Keratinocyte (primary cell): ENCODE results near the gene FOLR1. TPM values are rescaled to one million over a fixed set of nuclear protein-coding genes. Genes with fewer than 3 reads are reported as not detected.

Experiments used
- DNase-seq: peaks from one replicate; pipeline ENCODE4 v3.0.0-alpha.2; 2011; ENCODE audit warnings: low read depth, missing footprints, low spot score
- FAIRE-seq: peaks from 2 replicates; lab custom pipeline; 2011; peaks lifted over from hg19 to GRCh38; lab: Jason Lieb, UNC
- H2AFZ ChIP-seq: 2 replicates; pipeline ENCODE4 v1.6.0; 2012; ENCODE audit warnings: low read length, control low read depth, inconsistent platforms; ENCODE audit not compliant: control insufficient read depth
- H3K27ac ChIP-seq: 2 replicates; pipeline ENCODE4 v1.5.1; 2011; ENCODE audit warnings: low read length; ENCODE audit not compliant: control insufficient read depth, insufficient read depth
- H3K27me3 ChIP-seq: 3 replicates; pipeline ENCODE4 v1.6.0; 2011; ENCODE audit warnings: low read length; ENCODE audit not compliant: control insufficient read depth, insufficient read depth; ENCODE audit errors: extremely low read depth
- H3K36me3 ChIP-seq, 2 experiments: 2 replicates in 1 of 2; 3 replicates in 1 of 2; pipeline ENCODE4 v1.5.1; 2011; ENCODE audit warnings: low read length in 2 of 2, mild to moderate bottlenecking in 1 of 2; ENCODE audit not compliant: control insufficient read depth in 2 of 2, insufficient read depth in 2 of 2; ENCODE audit errors: extremely low read depth in 1 of 2
- H3K4me1 ChIP-seq: 3 replicates; pipeline ENCODE4 v1.5.1; 2011; ENCODE audit warnings: low read length; ENCODE audit not compliant: control insufficient read depth, insufficient read depth; ENCODE audit errors: extremely low read depth
- H3K4me2 ChIP-seq: 3 replicates; pipeline ENCODE4 v1.6.0; 2011; ENCODE audit warnings: low read depth, low read length; ENCODE audit not compliant: control insufficient read depth, insufficient read depth; ENCODE audit errors: extremely low read depth
- H3K4me3 ChIP-seq, 3 experiments: fragments of 200-600 bp in 1 of 3; sonication (generic) in 1 of 3; 2 replicates in 2 of 3; 3 replicates in 1 of 3; pipeline ENCODE4 v1.5.1; 2011 to 2016; ENCODE audit warnings: low read length in 3 of 3, mild to moderate bottlenecking in 3 of 3, control low read depth in 2 of 3, inconsistent platforms in 1 of 3, low read depth in 1 of 3, mixed read lengths in 1 of 3, mixed run types in 1 of 3, moderate library complexity in 1 of 3; ENCODE audit not compliant: control insufficient read depth in 2 of 3, insufficient read depth in 2 of 3; ENCODE audit errors: extremely low read depth in 1 of 3
- H3K79me2 ChIP-seq: 2 replicates; pipeline ENCODE4 v1.6.0; 2012; ENCODE audit warnings: low read length; ENCODE audit not compliant: control insufficient read depth, insufficient read depth
- H3K9ac ChIP-seq: 3 replicates; pipeline ENCODE4 v1.6.0; 2011; ENCODE audit warnings: low read length; ENCODE audit not compliant: control insufficient read depth, insufficient read depth; ENCODE audit errors: extremely low read depth
- H3K9me1 ChIP-seq: 3 replicates; pipeline ENCODE4 v1.6.0; 2011; ENCODE audit warnings: low read length; ENCODE audit not compliant: control insufficient read depth, insufficient read depth; ENCODE audit errors: extremely low read depth
- H3K9me3 ChIP-seq: 2 replicates; pipeline ENCODE4 v1.5.1; 2012; ENCODE audit warnings: low read depth, low read length; ENCODE audit not compliant: control insufficient read depth
- H4K20me1 ChIP-seq: 3 replicates; pipeline ENCODE4 v1.6.0; 2011; ENCODE audit warnings: low read length; ENCODE audit not compliant: control insufficient read depth, insufficient read depth; ENCODE audit errors: extremely low read depth
- EZH2 ChIP-seq: IDR thresholded peaks from one replicate; pipeline ENCODE4 v1.6.1; 2012; ENCODE audit warnings: inconsistent platforms, mild to moderate bottlenecking, low read length, moderate library complexity
- dilution Hi-C: fragments of 300-500 bp; cut with MboI; formaldehyde crosslinking; loops from one replicate; pipeline ENCODE4 v1.7.0; 2020; ENCODE audit warnings: low sequenced_read_pairs; ENCODE audit not compliant: extremely low pct_ligation_motif_present
- polyA plus RNA-seq, 5 experiments: library from polyadenylated mRNA; depleted of rRNA in 3 of 5; stranded (reverse) in 3 of 5; stranded (forward) in 1 of 5; unstranded in 1 of 5; fragments of >200 nt; gene quantifications; 1 replicate in 1 of 5; 2 replicates in 3 of 5; 3 replicates in 1 of 5; pipeline versions ENCODE4 v1.2.1 to v1.2.3, GENCODE V29; 2011 to 2012; ENCODE audit warnings: missing spikeins in 2 of 5, low read depth in 1 of 5, low replicate concordance in 1 of 5
- TF ChIP-seq, protein P1 (sequence below), 3 experiments: IDR thresholded peaks in 1 of 3; conservative IDR thresholded peaks in 1 of 3; optimal IDR thresholded peaks in 1 of 3; 2 replicates in 2 of 3; 3 replicates in 1 of 3; pipeline versions ENCODE3 to v1.5.1; 2011; ENCODE audit warnings: low read length in 3 of 3, mild to moderate bottlenecking in 3 of 3, moderate library complexity in 2 of 3, control low read depth in 1 of 3, inconsistent platforms in 1 of 3; ENCODE audit not compliant: insufficient read depth in 2 of 3; ENCODE audit errors: extremely low read depth in 1 of 3

FOLR1 gene
- polyA plus RNA-seq, 1 donor (not counting 4 experiments of a cell fraction or from before 2014, with no cell fraction given), result 0.13 TPM

DNA sequence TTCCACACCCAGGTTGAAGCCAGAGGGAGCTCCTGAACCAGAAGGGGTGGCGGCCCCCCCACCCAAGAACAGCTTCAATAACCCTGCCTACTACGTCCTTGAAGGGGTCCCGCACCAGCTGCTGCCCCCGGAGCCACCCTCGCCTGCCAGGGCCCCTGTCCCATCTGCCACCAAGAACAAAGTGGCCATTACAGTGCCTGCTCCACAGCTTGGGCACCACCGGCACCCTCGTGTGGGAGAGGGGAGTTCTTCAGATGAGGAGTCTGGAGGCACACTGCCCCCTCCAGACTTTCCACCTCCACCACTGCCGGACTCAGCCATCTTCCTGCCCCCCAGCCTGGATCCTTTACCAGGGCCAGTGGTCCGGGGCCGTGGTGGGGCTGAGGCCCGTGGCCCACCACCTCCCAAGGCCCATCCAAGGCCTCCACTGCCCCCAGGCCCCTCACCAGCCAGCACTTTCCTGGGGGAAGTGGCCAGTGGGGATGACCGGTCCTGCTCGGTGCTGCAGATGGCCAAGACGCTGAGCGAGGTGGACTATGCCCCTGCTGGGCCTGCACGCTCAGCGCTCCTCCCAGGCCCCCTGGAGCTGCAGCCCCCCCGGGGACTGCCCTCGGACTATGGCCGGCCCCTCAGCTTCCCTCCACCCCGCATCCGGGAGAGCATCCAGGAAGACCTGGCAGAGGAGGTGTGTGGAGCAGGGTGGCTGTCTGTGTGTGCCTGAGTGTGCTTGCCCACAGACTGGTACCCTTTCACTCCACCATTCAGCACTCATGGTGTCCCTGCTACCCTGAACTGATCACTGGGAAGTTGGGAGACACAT, 45.4 kb downstream of the FOLR1 start:
- Histone ChIP-seq H3K9ac (no peak overlapping the region), H3K79me2 (no peaks in the 10 kb centered on the region), H3K9me1 (no peaks in the 10 kb centered on the region), H3K27me3 (peaks cover 16% of the 10 kb centered on the region), H3K4me1 (peaks cover 6% of the 10 kb centered on the region), H3K9me3 (no peaks in the 10 kb centered on the region), H3K27ac (no peak overlapping the region), H3K4me2 (no peak overlapping the region), H2AFZ (no peak overlapping the region), H3K4me3 (no peak overlapping the region), H4K20me1 (peaks cover 4% of the 10 kb centered on the region), H3K36me3 (peaks cover 33 to 37% of the 10 kb centered on the region in 2 experiments)
- TF ChIP-seq EZH2, result no peak
- TF ChIP-seq, protein P1, sequence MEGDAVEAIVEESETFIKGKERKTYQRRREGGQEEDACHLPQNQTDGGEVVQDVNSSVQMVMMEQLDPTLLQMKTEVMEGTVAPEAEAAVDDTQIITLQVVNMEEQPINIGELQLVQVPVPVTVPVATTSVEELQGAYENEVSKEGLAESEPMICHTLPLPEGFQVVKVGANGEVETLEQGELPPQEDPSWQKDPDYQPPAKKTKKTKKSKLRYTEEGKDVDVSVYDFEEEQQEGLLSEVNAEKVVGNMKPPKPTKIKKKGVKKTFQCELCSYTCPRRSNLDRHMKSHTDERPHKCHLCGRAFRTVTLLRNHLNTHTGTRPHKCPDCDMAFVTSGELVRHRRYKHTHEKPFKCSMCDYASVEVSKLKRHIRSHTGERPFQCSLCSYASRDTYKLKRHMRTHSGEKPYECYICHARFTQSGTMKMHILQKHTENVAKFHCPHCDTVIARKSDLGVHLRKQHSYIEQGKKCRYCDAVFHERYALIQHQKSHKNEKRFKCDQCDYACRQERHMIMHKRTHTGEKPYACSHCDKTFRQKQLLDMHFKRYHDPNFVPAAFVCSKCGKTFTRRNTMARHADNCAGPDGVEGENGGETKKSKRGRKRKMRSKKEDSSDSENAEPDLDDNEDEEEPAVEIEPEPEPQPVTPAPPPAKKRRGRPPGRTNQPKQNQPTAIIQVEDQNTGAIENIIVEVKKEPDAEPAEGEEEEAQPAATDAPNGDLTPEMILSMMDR (optimal IDR thresholded peaks at IDR 0.05 in 1 of 3, IDR thresholded peaks at IDR 0.05 in 1 of 3, conservative IDR thresholded peaks at IDR 0.05 in 1 of 3; ENCODE audit: extremely low read depth in 1 of 3, insufficient read depth in 2 of 3, low read length in 3 of 3), result no peak
- dilution Hi-C loops, result no loop called here
- DNase-seq, result no peak
- FAIRE-seq, result no peak

DNA sequence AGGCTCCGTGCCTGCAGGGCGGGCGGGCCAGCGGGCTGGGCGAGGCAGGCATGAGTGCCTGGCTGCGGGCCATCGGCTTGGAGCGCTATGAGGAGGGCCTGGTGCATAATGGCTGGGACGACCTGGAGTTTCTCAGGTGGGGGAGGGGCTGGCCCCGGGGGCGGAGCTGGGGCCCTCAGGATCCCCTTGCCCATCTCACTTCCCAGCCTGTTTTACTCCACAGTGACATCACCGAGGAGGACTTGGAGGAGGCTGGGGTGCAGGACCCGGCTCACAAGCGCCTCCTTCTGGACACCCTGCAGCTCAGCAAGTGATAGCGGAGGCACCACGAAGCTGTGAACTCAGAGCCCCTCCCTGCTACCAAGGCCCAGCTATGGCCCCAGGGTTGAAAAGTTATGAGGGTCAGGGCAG, 46.1 kb downstream of the FOLR1 start:
- Histone ChIP-seq H2AFZ (no peak overlapping the region), H3K9me1 (no peaks in the 10 kb centered on the region), H4K20me1 (peaks cover 4% of the 10 kb centered on the region), H3K9me3 (no peaks in the 10 kb centered on the region), H3K36me3 (peaks cover 32 to 34% of the 10 kb centered on the region in 2 experiments), H3K4me3 (no peak overlapping the region), H3K4me2 (no peak overlapping the region), H3K79me2 (no peaks in the 10 kb centered on the region), H3K27me3 (peaks cover 23% of the 10 kb centered on the region), H3K27ac (no peak overlapping the region), H3K4me1 (peaks cover 6% of the 10 kb centered on the region), H3K9ac (no peak overlapping the region)
- TF ChIP-seq EZH2, result no peak
- TF ChIP-seq, protein P1 (optimal IDR thresholded peaks at IDR 0.05 in 1 of 3, IDR thresholded peaks at IDR 0.05 in 1 of 3, conservative IDR thresholded peaks at IDR 0.05 in 1 of 3; ENCODE audit: extremely low read depth in 1 of 3, insufficient read depth in 2 of 3, low read length in 3 of 3), result peak; percentile 78 to 93 (median 86)
- DNase-seq, result no peak
- dilution Hi-C loops, result no loop called here
- FAIRE-seq, result no peak
